B cell (primary cell): Measurements from ENCODE around the gene FRG2.
"Not testable (repeated sequence)": the region's sequence is repeated elsewhere in the genome, so short reads cannot be mapped to it uniquely, and the experiment has no call there.

Experiments
- CTCF ChIP-seq: fragments of 200-600 bp; IDR thresholded peaks from one replicate; pipeline ENCODE4 v1.8.0; 2022; ENCODE audit warnings: antibody characterized with exemption, mild to moderate bottlenecking
- EZH2 ChIP-seq: IDR thresholded peaks from 2 replicates; pipeline ENCODE4 v1.6.1; 2012; ENCODE audit warnings: borderline replicate concordance, low read depth, mild to moderate bottlenecking, moderate library complexity, low read length; ENCODE audit not compliant: insufficient read depth, poor library complexity, severe bottlenecking

- TF ChIP-seq CTCF, EZH2: not testable (repeated sequence)
Measured at GRCh38 chr4:189984661-189985060, 42.4 kb downstream of the FRG2 start.
